ENCODE data around the gene ZC3HAV1. TPM values are rescaled to one million over a fixed set of nuclear protein-coding genes. Genes with fewer than 3 reads are reported as not detected.

ZC3HAV1 gene
- polyA plus RNA-seq, 1 of the 3 experiments (the other 2 are of a cell fraction) = 11.2 TPM

DNA sequence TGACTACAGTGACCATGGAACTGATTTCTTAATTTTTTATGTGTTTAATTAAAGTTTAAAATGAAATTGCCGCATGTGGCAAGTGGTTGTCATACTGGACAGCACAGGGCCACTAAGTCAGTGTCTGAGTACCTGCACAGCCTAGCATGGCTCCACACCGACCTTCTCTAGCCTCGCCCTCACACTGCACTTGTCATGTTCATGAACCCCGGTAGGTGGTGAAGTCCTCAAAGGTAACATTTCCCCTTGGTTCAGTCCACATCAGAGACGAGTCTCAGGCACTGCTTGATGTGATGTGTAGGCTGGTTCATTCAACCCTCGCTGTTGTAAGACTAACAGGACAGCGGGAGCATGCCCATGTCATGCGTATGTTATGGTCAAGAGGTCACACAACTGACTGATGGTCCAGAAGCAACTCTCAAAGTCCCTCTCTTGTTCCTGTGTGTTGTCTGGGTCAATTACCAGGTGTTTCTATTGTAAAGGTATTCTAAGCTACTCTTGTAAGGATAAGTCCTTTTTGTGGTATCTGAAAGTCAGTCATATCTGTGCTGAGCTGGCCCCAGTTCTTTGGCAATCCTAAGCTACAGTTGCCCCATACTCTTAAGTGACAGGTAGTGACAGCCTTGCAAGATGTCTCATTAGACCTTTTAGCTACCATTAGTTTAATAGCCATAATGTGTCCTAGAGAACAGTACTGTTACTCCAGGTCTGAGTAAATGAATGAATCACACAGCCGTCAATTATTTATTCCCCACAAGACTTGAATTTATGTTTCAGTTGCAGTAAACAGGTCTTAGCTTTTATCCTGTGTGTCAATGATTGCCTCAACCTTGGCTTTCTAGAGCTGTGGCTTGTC is 40.7 kb downstream of the ZC3HAV1 start:
- Histone ChIP-seq H2AFZ (ENCODE audit: low read depth) (no peak overlapping the region), H3K36me3 (replicated peaks in 1 of 2; ENCODE audit: control insufficient read depth in 1 of 2, insufficient read depth in 2 of 2, low read length in 1 of 2) (peaks cover 47 to 56% of the 10 kb centered on the region in 2 experiments), H3K9me2 (no peaks in the 10 kb centered on the region), H3K79me2 (ENCODE audit: insufficient read depth) (no peaks in the 10 kb centered on the region), H3K9ac (no peak overlapping the region), H3K4me3 (ENCODE audit: low read depth in 2 of 2, low read length in 1 of 2) (no peak overlapping the region), H3K4me2 (no peak overlapping the region), H3K27ac (ENCODE audit: low read depth in 2 of 2, low read length in 1 of 2) (no peak overlapping the region), H3K9me3 (no peaks in the 10 kb centered on the region), H3F3A (replicated peaks; ENCODE audit: insufficient read depth) (no peaks in the 10 kb centered on the region), H3K4me1 (ENCODE audit: control insufficient read depth in 1 of 2, insufficient read depth in 2 of 2, low read depth in 1 of 2, low read length in 1 of 2) (no peaks in the 10 kb centered on the region), H4K20me1 (ENCODE audit: insufficient read depth) (no peaks in the 10 kb centered on the region), H3K27me3 (ENCODE audit: insufficient read depth) (no peaks in the 10 kb centered on the region)
- ChIA-PET POLR2A (interaction anchor here (0.7 kb wide), 1 partner anchor 99 kb away, joined by 3 read pairs; no protein-coding TSS in a partner anchor), CTCF (interaction anchor here (0.8 to 2.5 kb wide), 7 partner anchors 10 to 182 kb away, joined by 3 to 10 read pairs (median 3); no protein-coding TSS in a partner anchor)
- DNase-seq = no peak
- TF ChIP-seq FOSL2 (IDR thresholded peaks at IDR 0.05; ENCODE audit: borderline replicate concordance, low read depth) (no peak), EZH2phosphoT487 (IDR thresholded peaks at IDR 0.05; ENCODE audit: borderline replicate concordance, low read depth) (no peak), TEAD4 (IDR thresholded peaks at IDR 0.05; ENCODE audit: borderline replicate concordance, insufficient read depth) (no peak), POLR2AphosphoS5 (IDR thresholded peaks at IDR 0.05; ENCODE audit: low read depth, low read length) (no peak)
- 92% methylated on average over 9 of the region's 9 CpGs for WGBS (ENCODE audit: low lambda C conversion rate)

DNA sequence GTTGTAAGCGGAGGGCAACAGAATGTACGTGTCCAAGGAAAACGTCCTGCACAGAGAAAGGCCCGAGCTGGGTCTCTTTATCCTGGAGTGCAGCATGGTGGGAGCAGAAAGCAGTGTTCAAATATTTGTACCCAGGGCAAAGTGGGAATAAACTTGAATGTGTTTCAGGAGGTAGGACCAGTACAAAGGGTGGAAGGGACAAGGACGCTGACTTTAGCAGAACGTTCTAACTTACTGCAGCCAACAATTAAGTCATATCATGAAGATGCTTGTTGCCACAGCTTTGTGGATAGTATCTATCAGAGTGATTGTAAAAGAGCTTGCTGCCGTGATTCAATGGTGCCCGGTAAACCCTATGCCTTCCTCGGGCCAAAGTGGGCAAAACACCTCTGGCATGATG is 43.2 kb downstream of the ZC3HAV1 start:
- no peaks in the 10 kb centered on the region for H3K79me2 ChIP-seq (ENCODE audit: insufficient read depth)
- no peaks in the 10 kb centered on the region for H4K20me1 ChIP-seq (ENCODE audit: insufficient read depth)
- H3K4me3 ChIP-seq (ENCODE audit: low read depth in 2 of 2, low read length in 1 of 2) = no peak overlapping the region
- H3K27me3 ChIP-seq (ENCODE audit: insufficient read depth) = no peaks in the 10 kb centered on the region
- H3K9ac ChIP-seq = no peak overlapping the region
- no peak for DNase-seq
- CTCF ChIA-PET = interaction anchor here (0.9 to 10.1 kb wide), 4 partner anchors 9 to 143 kb away, joined by 3 to 84 read pairs (median 4); no protein-coding TSS in a partner anchor
- H3K36me3 ChIP-seq (replicated peaks in 1 of 2; ENCODE audit: control insufficient read depth in 1 of 2, insufficient read depth in 2 of 2, low read length in 1 of 2) = peaks cover 47 to 52% of the 10 kb centered on the region in 2 experiments
- 95% methylated on average over 9 of the region's 9 CpGs for WGBS (ENCODE audit: low lambda C conversion rate)
- H3K9me3 ChIP-seq = no peaks in the 10 kb centered on the region
- POLR2A ChIA-PET = no interaction called here
- no peak overlapping the region for H2AFZ ChIP-seq (ENCODE audit: low read depth)
- H3K4me2 ChIP-seq = no peak overlapping the region
- TF ChIP-seq FOSL2 (IDR thresholded peaks at IDR 0.05; ENCODE audit: borderline replicate concordance, low read depth) (no peak), GATA2 (CRISPR knock-in tag; IDR thresholded peaks at IDR 0.05) (no peak)
- TF ChIP-seq, protein P1, sequence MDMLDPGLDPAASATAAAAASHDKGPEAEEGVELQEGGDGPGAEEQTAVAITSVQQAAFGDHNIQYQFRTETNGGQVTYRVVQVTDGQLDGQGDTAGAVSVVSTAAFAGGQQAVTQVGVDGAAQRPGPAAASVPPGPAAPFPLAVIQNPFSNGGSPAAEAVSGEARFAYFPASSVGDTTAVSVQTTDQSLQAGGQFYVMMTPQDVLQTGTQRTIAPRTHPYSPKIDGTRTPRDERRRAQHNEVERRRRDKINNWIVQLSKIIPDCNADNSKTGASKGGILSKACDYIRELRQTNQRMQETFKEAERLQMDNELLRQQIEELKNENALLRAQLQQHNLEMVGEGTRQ (IDR thresholded peaks at IDR 0.05; ENCODE audit: borderline replicate concordance, low read depth, low read length) = no peak
- TF ChIP-seq, protein P2, sequence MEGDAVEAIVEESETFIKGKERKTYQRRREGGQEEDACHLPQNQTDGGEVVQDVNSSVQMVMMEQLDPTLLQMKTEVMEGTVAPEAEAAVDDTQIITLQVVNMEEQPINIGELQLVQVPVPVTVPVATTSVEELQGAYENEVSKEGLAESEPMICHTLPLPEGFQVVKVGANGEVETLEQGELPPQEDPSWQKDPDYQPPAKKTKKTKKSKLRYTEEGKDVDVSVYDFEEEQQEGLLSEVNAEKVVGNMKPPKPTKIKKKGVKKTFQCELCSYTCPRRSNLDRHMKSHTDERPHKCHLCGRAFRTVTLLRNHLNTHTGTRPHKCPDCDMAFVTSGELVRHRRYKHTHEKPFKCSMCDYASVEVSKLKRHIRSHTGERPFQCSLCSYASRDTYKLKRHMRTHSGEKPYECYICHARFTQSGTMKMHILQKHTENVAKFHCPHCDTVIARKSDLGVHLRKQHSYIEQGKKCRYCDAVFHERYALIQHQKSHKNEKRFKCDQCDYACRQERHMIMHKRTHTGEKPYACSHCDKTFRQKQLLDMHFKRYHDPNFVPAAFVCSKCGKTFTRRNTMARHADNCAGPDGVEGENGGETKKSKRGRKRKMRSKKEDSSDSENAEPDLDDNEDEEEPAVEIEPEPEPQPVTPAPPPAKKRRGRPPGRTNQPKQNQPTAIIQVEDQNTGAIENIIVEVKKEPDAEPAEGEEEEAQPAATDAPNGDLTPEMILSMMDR (IDR thresholded peaks at IDR 0.05) = no peak
- no peak overlapping the region for H3K27ac ChIP-seq (ENCODE audit: low read depth in 2 of 2, low read length in 1 of 2)
- H3K4me1 ChIP-seq (ENCODE audit: control insufficient read depth in 1 of 2, insufficient read depth in 2 of 2, low read depth in 1 of 2, low read length in 1 of 2) = no peaks in the 10 kb centered on the region
- H3K9me2 ChIP-seq = no peaks in the 10 kb centered on the region
- H3F3A ChIP-seq (replicated peaks; ENCODE audit: insufficient read depth) = no peaks in the 10 kb centered on the region

Measured in SK-N-SH (cell line).